GM18499 (cell line): ENCODE data around the gene ELFN1.

Source experiments
- ATAC-seq: cut with Tn5 transposase; IDR thresholded peaks from one replicate; pipeline ENCODE4 v1.9.1; 2021; ENCODE audit warnings: moderate number of reproducible peaks; ENCODE audit not compliant: insufficient read depth, unreplicated experiment

ELFN1 gene

GRCh38 chr7:1736830-1737229, 66.8 kb downstream of the ELFN1 start:
- no peak for ATAC-seq

- ATAC-seq = no peak
These were observed 67.4 kb downstream of the ELFN1 start for GRCh38 chr7:1737523-1737922.

GRCh38 chr7:1737956-1738355, 67.9 kb downstream of the ELFN1 start:
- ATAC-seq = no peak

DNA sequence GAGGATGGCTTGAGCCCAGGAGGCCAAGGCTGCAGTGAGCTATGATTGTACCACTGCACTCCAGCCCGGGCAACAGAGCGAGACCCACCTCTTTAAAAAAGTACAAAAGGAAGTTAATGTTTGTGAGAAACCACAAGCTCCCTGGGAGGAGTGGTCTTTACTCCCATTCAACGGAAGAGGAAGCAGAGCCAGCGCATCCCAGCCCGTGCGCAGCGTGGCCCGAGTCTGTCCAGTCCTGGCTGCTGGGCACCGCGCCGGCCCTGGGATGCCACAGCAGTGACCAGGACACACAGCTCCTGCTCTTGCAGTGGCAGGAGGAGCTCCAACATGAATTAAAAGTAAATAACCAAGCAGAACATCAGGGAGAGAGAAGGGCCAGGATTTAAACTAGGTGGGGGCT, 68.4 kb downstream of the ELFN1 start:
- ATAC-seq = no peak

GRCh38 chr7:1738956-1739355, 68.9 kb downstream of the ELFN1 start:
- ATAC-seq = no peak

- ATAC-seq = no peak
These were observed 69.5 kb downstream of the ELFN1 start for GRCh38 chr7:1739593-1739992.

- no peak for ATAC-seq
These were observed 70.1 kb downstream of the ELFN1 start for GRCh38 chr7:1740214-1740613.

DNA sequence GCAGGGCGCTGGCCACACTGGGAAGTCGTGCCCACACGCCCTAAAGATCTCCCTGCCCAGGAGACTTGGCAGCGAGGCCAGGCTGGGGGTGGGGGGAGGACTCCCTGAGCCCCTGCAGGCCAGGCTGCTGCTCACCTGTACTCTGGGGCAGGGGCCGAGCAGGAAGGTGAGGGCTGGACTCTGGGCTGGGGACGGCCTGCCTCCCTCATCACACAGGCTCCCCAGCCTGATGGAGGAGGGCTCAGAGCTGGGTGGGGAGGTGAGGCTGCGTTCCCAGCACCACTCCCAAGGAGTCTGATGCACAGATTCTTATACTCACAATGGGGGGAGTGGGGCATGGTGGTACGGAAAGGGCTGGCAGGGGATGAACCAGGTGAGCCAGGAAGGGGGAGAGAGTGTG, 71.2 kb downstream of the ELFN1 start:
- no peak for ATAC-seq

DNA sequence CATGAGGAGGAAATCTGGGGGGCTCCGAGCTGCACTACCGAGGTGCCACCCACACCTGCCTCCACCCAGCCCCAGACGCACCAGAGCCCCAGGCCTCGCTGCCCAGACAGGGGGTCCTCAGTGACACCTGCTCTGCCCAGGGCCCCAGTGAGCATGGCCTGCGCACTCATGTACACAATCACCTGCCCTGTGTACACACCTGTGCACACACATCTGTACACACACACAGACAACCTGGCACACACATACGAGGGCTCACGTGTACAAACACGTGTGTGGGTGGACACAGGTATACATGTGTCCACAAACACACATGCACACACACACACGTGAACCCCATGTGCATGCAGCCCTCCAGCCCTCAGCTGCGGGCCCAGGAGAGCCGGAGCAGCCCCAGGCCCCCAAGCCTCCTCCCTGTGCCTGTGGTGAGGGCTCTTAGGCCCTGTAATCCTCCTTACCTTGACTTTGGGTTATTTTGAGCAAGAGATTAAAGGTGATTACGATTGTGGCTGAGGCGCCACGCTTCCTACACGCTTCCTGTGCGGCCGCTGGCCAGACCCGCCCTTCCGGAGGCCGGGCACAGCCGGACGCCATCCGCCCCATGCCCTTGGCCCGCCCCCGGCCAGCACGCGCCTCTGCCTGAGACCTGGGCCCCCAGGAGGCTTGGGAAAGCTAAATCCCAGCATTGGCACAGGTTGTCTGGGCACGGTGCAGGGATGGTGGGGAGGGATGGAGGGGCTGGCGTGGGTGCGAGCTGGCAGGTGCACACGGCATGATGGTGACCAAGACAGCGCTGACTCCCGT, 71.9 kb downstream of the ELFN1 start:
- ATAC-seq = no peak

- no peak for ATAC-seq
These were observed 72.7 kb downstream of the ELFN1 start for GRCh38 chr7:1742555-1743303.

DNA sequence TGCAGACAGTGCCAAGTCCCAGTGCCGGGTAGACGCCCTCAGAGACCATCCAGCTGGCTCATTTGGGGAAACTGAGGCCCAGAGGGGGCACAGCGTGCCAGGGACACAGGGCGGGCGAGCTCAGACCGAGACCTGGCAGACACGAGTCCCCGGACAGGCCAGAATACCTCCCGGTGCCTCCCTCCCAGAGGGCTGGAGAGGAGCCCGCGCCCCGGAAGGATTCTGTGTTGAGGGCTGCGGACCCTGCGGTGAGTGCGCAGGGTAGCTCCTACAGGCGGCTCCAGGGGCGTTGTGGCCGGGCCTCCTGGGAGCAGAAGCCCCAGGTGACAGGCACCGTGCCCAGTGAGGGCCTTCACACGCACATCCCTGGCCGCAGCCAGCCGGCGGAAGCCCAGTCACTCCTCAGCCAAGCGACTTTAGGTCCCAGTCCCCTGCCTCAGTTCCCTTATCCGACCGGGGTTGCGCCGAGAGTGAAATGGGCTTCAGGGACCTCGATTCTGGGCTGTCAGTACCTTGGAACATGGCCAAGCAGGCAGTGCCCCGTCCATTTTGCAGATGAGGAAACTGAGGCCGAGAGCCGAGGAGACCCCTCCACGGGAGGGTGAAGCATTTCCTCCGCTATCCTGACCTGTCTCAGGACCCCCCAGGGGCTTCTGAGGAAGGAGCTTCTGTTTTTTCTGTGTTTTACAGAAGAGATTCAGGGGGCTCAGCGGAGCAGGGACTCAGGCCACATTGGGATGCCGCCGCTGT, 73.6 kb downstream of the ELFN1 start:
- ATAC-seq = no peak

GRCh38 chr7:1744296-1745017, 74.4 kb downstream of the ELFN1 start:
- ATAC-seq = no peak

- ATAC-seq = no peak
These were observed 75.0 kb downstream of the ELFN1 start for GRCh38 chr7:1745018-1745532.

DNA sequence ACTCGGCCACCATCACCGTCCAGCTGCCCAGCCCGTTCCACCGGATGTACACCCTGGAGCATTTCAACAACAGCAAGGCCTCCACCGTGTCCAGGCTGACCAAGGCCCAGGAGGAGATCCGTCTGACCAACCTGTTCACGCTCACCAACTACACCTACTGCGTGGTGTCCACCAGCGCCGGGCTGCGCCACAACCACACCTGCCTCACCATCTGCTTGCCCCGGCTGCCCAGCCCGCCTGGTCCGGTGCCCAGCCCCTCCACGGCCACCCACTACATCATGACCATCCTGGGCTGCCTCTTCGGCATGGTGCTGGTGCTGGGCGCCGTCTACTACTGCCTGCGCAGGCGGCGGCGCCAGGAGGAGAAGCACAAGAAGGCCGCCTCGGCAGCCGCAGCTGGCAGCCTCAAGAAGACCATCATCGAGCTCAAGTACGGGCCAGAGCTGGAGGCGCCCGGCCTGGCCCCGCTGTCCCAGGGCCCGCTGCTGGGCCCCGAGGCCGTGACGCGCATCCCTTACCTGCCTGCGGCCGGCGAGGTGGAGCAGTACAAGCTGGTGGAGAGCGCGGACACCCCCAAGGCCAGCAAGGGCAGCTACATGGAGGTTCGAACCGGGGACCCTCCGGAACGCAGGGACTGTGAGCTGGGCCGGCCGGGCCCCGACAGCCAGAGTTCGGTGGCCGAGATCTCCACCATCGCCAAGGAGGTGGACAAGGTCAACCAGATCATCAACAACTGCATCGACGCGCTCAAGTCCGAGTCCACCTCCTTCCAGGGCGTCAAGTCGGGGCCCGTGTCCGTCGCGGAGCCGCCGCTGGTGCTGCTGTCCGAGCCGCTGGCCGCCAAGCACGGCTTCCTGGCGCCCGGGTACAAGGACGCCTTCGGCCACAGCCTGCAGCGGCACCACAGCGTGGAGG, 75.8 kb downstream of the ELFN1 start:
- no peak for ATAC-seq

- no peak for ATAC-seq
These were observed 76.5 kb downstream of the ELFN1 start for GRCh38 chr7:1746491-1746975.

GRCh38 chr7:1747004-1747801, 77.1 kb downstream of the ELFN1 start:
- ATAC-seq = no peak

DNA sequence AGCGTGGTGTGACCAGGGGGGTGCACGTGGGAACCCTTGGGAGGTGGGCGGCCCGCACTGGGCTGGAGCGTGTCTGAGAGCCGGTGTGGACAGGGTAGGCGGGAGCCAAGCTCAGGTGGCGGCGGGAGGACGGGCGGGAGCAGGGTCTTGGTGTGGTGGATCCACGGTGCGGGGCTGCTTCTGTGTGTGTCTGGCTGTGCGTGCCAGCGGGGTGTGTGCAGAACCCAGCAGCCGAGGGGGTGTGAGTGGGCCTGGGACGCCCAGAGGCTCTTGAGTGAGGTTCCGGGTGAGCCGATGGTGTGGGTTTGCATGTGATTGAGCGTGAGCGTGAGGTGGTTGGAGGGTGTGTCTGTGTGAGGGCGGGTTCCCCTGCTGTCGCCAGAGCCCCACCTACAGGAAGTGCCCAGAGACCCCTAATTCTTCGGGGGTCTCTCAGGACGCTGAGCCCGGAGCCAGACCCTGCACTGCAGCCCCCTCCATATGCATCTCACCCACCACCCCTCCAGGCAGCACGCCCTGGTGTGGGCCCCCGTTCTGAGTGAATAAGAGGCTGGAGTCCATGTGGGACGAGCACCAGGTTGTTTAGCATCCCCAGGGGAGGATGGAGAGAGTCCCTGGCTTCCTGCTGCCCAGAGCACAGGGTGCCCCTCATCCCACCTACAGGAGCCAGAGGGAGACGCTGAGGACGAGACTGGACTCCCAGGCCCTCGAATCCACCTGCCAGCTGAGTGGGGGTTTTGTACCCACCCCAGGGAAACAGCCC, 78.2 kb downstream of the ELFN1 start:
- no peak for ATAC-seq

GRCh38 chr7:1748839-1749173, 78.7 kb downstream of the ELFN1 start:
- ATAC-seq = no peak
